ENCODE results near the gene ACOXL.
A peak's percentile ranks its signal among the peaks of the same experiment; 100 is the strongest.
"Not testable (repeated sequence)": the region's sequence is repeated elsewhere in the genome, so short reads cannot be mapped to it uniquely, and the experiment has no call there.

The ACOXL gene

GRCh38 chr2:111048856-111049768, 316.7 kb downstream of the ACOXL start:
- no peak for DNase-seq

- DNase-seq: peak; percentile 23
These were observed 317.6 kb downstream of the ACOXL start for GRCh38 chr2:111049792-111050640.

- DNase-seq: peak; percentile 14
These were observed 318.5 kb downstream of the ACOXL start for GRCh38 chr2:111050701-111051376.

GRCh38 chr2:111052621-111053020, 320.2 kb downstream of the ACOXL start:
- DNase-seq: no peak

GRCh38 chr2:111053266-111053665, 320.9 kb downstream of the ACOXL start:
- DNase-seq: no peak

GRCh38 chr2:111053825-111054515, 321.6 kb downstream of the ACOXL start:
- no peak for DNase-seq

GRCh38 chr2:111054791-111055691, 322.7 kb downstream of the ACOXL start:
- DNase-seq: peak; percentile 29

GRCh38 chr2:111055735-111056134, 323.4 kb downstream of the ACOXL start:
- no peak for DNase-seq

GRCh38 chr2:111057045-111057444, 324.7 kb downstream of the ACOXL start:
- DNase-seq: no peak

- DNase-seq: no peak
These were observed 325.3 kb downstream of the ACOXL start for GRCh38 chr2:111057721-111058120.

GRCh38 chr2:111058264-111058663, 325.9 kb downstream of the ACOXL start:
- no peak for DNase-seq

GRCh38 chr2:111061191-111061590, 328.8 kb downstream of the ACOXL start:
- DNase-seq: no peak

GRCh38 chr2:111062417-111062816, 330.0 kb downstream of the ACOXL start:
- DNase-seq: no peak

- DNase-seq: no peak
These were observed 333.8 kb downstream of the ACOXL start for GRCh38 chr2:111066062-111066593.

- DNase-seq: no peak
These were observed 336.2 kb downstream of the ACOXL start for GRCh38 chr2:111068435-111069058.

GRCh38 chr2:111069722-111070121, 337.3 kb downstream of the ACOXL start:
- no peak for DNase-seq

GRCh38 chr2:111071600-111072171, 339.3 kb downstream of the ACOXL start:
- DNase-seq: no peak

- no peak for DNase-seq
These were observed 340.0 kb downstream of the ACOXL start for GRCh38 chr2:111072220-111072871.

GRCh38 chr2:111082659-111083058, 350.3 kb downstream of the ACOXL start:
- DNase-seq: not testable (repeated sequence)

GRCh38 chr2:111091811-111092211, 359.4 kb downstream of the ACOXL start:
- peak; percentile 85 for DNase-seq

All from activated CD4-positive, alpha-beta T cell treated with anti-CD3 and anti-CD28 coated beads, Interleukin-2, amount 50 U/mL, for 16 hours (primary cell).